ENCODE results near the gene EXOC4.
"Not testable (repeated sequence)": the region's sequence is repeated elsewhere in the genome, so short reads cannot be mapped to it uniquely, and the experiment has no call there.

EXOC4 gene

DNA sequence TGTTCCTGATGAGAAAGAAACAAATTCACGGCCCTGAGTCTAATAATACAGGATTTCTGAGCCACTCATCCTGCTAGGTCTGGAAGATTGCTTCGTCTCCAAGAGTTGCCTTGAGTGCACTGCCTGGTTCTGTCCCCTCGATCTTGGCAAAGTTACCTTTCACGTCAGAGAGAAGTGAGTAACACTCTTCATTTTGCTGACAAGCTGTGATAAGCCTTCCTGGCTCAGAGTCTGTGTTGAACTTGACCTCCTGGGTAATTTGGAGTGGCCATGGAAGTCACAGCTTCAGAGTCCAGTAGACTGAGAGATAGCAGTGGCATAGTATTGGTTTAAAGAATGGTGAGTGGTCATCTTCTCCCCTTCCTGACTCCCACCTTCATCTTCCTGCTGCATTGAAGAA, 809.6 kb downstream of the EXOC4 start:
- no peak for DNase-seq

DNA sequence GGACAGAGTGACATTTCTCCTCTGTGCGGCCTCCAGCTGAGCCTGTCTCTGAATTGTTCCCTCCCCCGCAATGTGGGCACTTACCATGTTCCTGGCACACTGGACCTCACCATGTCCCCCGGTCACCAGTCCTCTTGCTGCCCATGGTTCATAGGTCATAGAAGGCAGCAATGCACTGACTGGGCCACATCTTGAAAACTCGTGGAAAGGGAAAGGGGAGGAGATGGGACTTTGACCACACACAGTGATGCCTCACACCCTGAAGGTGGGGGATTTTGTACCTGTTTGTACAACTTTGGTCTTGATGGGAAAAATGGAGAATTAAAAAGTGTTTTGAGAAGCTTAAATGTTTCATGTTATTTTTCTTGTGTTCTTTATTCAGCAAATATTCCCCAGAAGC, 812.5 kb downstream of the EXOC4 start:
- DNase-seq: no peak

DNA sequence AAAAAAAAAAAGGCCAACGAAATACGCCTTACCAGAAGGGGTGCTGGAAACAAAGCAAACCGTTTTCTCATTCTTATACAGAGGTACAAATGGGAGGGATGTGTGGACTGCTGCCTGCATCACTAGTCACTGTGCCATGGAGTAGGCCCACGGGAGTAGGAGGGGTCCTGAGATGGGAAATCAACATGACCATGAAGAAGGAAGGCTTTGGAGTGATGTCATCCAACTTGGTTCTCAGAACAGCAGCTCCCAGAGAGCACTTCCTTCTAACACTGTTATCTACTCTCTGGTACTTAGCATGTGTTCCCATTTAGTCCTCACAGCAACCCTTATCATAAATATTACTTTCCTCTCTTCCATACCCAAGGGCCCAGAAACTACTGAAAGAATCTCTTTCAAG, 814.3 kb downstream of the EXOC4 start:
- no peak for DNase-seq

DNA sequence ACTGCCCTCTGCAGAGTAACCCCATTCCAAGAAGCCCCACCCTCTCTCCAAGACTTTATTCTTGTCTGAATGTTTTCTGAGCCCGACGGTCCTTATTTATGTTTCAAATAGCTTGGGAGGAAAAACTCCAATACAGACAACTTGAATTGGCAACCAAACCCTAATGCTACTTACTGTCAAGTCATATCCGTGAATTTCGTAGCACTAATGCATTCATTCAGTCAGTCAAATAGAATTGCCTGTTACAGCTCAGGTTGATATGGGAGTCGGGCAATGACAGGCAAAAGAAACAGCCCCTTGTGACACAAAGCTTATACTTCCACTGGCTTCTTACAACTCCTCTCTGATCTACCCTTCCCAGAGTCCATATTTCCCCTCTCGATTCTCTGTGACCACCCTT, 815.8 kb downstream of the EXOC4 start:
- DNase-seq: no peak

DNA sequence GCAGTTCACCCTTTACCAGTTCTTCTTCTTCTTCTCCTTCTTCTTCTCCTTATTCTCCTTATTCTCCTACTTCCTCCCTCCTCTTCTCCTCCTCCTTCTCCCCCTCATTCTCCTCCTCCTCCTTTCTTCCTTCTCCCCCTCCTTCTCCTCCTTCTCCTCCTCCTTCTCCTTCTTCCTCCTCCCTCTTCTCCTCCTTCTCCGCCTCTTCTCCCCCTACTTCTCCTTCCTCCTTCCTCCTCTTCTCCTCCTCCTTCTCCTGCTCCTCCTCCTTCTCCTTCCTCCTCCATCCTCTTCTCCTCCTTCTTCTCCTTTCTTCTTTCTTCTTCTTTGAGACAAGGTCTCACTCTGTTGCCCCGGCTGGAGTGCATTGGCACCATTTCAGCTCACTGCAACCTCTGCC, 816.3 kb downstream of the EXOC4 start:
- no peak for DNase-seq

DNA sequence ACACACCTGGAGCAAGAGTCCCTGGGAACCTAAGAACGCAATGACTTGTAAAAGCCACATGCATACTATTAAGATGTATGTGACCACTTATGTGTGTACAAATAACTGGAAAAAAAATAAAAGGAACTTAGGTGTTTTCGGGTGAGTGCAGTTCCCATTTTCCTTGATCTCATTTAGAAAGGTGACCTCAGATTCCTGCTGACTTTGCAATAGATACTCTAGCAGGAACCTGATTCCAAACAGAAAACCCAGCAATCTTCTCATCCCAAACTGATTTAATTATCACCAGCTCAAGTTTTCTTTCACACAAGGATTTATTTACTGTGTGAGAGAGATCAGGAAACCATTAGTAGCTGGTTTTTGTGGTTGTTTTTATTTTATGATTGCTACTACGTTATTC, 817.8 kb downstream of the EXOC4 start:
- no peak for DNase-seq

DNA sequence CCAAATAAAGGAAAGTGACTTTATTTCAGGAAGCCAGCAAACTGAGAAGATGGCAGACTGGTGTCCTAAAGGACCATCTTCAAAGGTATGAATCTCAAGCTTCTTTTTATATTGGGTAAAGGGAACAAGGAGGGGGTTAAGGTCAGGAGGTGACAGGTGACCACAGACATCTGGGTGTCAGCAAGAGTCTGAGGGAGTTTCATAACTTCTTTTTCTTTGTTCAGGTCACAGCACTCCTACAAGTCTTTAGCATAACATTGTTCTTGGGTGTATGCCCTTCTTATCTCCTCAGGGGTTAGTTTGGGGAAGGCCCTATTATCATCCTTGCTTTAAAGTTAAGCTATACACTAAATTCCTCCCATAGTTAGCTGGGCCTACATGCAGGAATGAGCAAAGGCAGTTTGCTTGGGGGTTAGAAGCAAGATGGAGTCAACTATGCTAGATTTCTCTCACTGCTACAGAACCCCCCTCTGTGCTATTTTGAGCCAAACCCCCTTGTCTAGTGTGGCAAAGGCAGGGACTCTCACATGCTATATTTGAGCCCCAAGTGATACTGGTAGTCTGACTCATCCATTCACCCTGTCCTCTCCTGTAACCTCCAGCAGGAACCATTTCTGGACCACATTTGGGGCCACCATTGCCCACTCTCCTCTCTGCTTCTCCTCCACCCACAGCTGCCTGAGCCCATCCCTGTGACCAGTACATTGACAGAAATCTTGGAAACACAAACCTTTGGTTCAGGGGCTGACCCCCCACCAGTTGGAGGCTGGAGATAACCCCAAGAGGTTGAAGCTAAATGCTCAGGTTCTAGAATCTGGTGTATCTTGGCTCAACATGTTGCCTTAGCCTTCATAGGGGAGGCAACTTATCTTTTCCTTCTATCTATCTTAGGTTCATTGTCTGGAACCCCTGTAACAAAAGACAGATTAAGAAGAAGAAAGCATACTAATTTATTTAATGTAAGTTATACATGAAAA, 818.8 kb downstream of the EXOC4 start:
- DNase-seq: no peak

DNA sequence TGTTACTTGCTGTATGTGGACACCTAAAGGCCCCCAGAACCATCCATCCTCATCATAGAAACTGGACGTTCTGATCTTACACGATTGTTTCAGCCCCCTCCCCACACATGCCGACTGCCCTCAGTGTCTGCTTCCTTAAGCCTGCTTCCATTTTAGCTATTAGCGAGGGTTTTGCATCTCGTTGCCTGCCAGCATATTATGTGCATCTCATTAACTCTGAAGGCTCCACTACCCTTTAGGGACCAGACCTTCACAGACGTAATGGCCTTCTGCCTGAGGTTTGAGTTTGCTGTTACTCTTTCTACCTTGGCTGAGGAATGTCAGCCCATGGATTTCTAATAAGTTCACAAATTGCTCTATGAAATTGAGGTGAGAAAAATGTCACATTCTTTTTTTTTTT, 820.4 kb downstream of the EXOC4 start:
- no peak for DNase-seq

DNA sequence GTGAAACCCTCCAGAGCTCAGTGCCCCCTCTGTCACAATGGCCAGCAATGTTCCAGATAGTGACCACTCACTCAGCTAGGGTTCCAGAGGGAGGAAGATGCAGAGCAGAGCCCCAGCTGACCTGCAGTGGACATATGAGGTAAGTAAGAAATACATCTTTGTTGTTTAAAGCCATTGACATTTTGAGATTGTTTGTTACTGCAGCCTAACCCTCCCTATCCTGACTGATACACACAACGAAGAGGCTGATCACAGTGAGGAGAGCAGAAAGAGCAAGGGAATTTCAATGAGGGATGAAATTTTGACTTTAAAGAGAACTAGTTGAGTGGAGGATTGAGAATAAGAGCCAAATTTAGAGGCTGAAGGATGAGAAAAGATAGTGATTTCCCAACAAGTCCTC, 822.9 kb downstream of the EXOC4 start:
- no peak for DNase-seq

DNA sequence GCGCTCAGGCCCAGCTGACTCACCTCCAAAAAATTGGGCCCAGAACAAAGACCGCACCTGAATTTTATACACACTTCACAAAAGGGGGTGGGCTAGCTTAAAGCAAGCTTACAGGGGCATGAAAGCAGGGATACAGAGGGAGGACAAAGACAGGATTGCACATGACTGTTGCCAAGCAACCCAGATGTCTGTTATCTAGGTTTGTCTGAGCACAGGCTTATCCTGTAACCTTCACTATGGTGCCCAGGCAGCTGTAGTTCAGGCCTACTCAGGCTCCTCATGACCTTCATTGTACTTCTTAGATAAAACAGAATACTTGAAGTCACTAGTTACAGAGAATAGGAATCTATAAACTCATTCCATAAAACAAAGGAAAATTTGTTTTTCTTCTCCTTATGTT, 824.7 kb downstream of the EXOC4 start:
- not testable (repeated sequence) for DNase-seq

DNA sequence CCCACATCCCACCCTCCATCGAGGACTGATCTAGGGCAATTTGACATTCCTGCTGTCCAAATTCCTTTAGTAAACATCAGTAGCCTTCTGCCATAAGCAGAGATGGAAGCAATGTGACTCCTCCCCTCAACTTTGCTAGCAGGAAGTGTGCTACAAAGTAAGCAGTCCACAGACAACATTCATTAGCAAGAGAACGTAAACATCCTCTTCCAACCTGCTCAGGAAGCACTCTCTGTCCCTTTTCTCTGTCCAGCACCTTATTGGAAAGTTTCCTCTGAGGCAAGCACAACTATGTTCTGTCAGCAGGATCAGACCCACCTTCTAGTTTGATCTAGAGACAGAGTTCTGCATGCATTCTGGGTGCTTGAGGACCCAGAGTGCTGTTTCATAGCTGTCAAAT, 826.1 kb downstream of the EXOC4 start:
- no peak for DNase-seq

DNA sequence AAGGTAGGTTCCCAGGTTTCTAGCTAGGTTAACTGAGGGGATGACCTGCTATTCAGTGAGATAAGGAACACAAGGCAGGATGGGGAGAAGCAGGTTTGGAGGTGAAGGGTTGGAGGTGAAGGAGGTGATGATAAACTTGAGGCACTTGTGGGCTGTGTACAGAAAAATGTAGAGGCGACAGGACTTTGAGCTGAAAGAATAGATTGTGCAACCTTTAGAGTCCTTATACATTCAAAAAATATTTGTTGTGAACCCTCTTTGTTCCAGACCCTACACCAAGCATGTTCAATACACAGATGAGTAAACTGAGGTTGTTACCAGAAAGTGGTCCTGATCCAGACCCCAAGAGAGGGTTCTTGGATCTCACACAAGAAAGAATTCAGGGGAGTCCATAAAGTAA, 828.8 kb downstream of the EXOC4 start:
- DNase-seq: no peak

DNA sequence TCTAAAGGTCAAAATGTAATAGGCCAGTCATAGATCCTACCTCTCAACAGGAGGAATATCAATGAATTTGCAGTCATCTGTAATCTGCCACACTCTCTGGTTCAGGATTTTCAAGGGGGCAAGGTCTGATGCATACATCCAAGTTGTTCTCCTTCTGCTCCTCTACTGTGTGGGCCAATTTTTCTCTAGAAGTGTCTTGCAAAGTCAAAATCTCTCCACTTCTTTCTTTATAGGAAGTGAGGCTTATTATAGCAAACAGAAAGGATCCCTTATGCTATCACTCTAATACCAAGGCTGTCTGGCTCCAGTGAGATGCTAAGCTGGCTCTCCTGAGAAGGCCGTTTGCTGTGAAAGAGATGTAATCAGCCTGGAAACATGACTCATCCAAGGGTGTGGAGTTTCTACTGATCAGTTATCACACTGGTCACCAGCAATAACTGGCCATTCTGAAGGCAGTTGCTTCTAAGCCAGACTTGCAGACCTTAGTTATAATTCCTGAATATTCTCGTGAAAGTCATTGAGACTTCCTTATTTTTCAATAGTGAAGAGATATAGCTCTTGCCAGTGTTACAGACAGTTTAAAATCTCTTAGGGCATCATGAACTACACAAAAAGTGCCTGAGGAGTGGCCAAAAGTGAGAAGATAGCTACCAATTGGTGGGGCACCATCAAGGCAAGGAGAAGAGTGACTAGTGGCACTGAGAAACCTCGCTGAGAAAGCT, 831.0 kb downstream of the EXOC4 start:
- peak; percentile 9 for DNase-seq

DNA sequence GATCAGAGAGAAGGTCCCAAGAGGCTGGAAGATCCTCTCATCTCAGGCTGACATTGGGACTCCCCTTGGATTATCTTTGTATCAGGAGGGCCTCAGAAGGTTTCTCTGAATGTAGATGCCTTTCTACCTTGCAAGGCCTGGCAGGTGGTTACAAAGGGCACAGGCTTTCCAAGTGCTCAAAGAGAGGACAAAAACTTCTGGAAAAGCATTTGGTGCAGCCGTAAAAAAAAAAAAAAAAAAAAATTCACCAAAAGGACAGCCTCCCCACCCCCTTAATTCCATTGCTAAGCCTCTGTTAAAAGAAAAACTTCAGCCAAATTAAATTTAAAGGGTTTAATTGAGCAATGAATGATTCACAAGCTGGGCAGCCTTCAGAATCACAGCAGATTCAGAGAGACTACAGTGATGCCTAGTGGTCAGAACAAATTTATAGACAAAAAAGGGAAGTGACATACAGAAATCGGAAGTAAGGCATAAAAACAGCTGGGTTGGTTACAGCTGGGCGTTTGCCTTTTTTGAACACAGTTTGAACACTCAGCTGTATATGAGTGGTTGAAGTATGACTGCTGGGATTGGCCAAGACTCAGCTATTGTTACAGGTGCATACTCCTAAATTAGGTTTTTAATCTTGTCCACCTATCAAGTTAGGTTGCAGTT, 831.7 kb downstream of the EXOC4 start:
- no peak for DNase-seq

DNA sequence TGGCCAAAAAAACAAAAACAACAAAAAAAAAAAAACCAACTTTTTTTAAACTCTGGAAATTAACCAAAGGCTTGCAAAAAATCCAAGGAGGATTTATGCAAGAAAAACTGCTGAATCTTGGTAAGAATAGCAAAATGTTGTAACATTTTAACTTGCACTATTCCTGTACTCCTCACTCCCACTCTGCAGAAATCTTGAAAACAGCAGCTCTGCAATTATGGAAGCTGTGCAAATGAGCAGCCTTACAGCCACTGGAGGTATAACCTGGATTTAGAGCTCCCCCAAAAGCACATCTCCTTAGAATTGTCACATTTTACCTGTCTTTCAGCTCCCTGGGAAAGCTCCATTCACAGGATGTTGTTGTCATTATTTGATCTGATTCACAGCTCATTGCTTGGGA, 832.4 kb downstream of the EXOC4 start:
- DNase-seq: no peak

DNA sequence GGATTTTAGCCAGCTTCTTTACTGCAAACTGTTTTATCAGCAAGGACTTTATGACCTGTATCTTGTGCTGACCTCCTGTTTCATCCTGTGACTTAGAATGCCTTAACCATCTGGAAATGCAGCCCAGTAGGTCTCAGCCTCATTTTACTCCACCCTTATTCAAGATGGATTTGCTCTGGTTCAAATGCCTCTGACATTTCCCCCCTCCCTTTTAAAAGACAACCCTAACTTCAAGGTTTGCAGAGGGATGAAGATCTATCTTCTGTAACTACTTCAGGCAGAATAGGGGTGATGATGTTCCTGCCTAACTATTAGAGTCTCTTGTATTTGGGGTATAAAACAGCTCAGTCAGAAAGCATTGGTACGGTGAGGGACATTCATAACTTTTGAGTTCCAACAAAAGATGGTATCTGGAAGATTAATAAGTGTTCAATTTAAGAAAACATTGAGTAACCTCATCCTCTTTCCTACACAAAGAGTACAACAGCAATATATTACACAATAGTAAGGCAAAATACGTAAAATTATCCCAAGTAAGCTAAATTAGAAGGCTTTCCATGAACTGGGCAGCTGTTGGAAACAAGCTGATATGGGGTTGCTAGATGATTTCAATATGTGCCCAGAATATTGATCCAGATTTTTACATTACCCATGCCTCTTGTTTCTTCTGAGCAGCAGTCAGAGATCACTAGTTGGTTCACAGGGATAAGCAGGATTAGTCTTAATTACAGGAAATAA, 834.3 kb downstream of the EXOC4 start:
- no peak for DNase-seq

DNA sequence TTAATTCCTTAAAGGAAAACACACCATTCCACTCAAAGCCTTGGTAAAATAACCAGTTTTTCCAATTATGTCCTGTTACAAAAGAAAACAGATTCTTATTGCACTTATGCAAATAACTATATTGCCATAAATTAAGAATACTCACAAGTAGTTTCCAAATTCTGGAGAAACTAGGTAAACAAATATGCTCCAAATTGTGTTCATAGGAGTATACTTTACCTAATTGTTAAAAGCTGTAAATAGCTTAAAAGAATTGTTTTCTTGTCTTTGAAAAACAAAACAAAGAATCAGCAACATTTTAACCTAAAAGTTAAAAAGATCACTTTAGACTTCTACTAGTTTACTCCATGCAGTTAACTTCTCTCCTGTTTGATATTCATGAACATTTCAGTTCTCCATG, 835.3 kb downstream of the EXOC4 start:
- no peak for DNase-seq

DNA sequence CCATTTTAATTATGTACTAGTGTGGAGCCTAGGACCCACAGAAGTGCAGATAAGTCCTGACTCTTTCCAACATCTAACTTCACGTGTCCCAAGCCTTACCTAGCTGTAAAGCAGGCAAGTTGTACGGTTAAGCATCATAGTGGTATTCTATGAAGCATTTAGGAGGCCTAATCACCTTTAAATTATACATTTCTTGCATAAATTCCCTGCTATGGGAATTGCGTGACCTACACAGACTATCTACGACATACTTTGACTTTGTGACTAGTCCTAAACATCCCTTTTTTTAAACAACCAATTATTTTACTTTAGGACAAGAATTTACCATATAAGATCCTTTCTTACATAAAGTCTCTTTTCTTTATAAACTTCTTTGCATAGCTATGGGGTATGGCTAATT, 836.6 kb downstream of the EXOC4 start:
- DNase-seq: no peak

DNA sequence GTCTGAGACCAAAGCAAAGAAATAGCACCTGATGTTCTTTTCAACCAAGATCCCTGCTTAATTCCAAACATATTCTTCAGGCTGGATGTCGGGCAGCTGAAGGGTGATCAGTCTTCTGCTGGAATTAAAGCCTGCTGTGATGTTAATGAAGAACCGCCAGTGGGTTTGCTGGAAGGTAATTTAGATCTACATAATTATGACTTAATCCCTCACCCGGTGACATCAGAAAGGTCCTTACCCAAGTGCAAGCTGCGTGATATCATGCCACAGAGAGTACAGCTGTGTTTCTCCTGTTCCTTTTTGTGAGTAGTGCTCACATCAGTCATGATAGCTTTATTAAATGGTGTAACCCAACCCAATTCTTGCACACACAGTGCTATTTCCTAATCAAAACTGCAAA, 845.2 kb downstream of the EXOC4 start:
- DNase-seq: no peak

DNA sequence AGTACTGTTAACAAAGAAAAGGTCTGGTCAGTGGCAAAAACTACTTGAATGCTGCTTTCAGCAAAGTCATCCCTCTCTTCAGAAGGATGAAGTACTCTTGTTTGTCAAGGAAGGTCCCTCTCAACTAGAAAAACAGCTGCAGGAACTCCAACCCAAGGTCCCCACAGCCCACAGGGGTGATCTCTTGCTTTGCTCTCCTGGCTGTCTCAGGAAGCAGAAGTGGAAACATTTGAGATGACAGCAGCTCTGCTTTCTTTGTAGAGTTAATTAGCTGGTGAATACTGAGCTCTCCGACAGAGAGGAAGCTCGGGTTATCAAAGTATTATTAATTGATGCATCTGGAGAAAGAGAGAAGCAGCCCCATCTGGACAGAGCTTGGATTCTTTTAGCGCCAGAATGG, 848.8 kb downstream of the EXOC4 start:
- DNase-seq: no peak

DNA sequence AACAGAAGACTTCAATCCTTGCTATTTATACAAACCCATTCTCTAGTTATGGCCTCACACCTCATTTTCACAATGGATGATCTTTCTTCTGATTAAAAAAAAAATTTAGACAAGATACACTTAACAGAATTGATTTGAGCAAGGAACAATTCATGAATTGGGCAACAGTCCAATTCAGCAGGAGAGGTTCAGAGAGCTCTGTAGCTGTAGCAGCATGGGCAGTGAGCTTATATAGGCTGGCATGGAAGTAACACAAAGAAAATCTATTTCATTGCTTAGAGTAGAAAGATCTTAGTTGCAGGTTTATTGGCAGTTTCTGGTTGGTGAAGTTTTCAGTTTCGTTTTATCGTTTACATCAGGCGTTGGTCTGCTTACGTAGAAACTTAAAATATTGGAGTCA, 851.3 kb downstream of the EXOC4 start:
- DNase-seq: no peak

DNA sequence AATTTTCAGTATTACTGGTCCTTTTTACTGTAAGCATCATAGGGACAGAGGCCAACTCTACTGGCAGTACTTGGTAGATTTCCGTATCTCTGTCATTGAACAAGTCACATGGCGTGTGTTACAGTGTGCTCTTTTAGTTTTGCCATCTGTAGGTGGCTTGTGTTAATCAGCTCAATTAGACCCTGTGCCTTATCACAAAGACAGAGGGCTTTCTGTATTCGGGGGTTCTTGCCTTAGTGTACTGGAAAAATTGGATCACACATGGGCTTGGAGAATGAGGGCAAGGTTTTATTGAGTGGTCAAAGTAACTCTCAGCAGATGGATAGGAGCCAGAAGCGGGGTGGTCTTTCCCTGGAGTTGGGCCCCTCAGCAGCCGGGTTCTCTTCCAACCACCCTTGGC, 853.0 kb downstream of the EXOC4 start:
- no peak for DNase-seq

DNA sequence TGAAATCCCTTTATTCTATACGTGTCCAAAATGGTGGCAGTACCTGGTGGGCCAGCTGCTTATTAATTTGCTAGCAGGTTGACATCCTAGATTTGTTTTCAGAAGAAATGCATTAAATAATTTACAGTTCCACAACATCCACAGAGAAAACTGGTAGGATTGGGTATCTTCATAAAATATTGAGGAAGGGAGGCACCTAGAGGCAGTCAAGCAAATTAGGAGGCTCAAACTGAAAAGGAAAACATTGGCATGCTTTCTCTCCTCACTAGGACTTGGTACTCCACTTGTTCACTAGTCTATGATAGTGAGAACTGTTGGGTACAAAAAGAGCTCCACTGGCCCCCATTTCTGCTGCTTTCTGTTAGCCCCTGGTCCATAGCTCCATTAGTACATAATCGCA, 855.9 kb downstream of the EXOC4 start:
- peak; percentile 13 for DNase-seq
